Gastroesophageal sphincter (tissue), 2 donors: ENCODE measurements around the gene BRSK1.

ENCODE experiments used
- EP300 ChIP-seq: sonication (generic); formaldehyde crosslinking; IDR thresholded peaks from one replicate; pipeline ENCODE4 v1.6.1; 2017; ENCODE audit warnings: antibody characterized with exemption, mild to moderate bottlenecking
- POLR2AphosphoS5 ChIP-seq: sonication (generic); formaldehyde crosslinking; IDR thresholded peaks from one replicate; pipeline ENCODE4 v1.6.1; 2017; ENCODE audit warnings: antibody characterized with exemption

GRCh38 chr19:55240713-55241020 is 43.1 kb upstream of the BRSK1 start:
- no peak for TF ChIP-seq POLR2AphosphoS5
- no peak for TF ChIP-seq EP300
